Mesodermal cell (in vitro differentiated cells): Measurements from ENCODE around the gene GPANK1.

Experiments
- H3K27ac ChIP-seq: 2 replicates; pipeline ENCODE4 v1.7.0; 2013; ENCODE audit warnings: mild to moderate bottlenecking, low read depth, low read length, moderate library complexity; ENCODE audit not compliant: severe bottlenecking
- H3K36me3 ChIP-seq: 2 replicates; pipeline ENCODE4 v1.7.1; 2013; ENCODE audit warnings: mild to moderate bottlenecking, low read length, moderate library complexity; ENCODE audit not compliant: control insufficient read depth, insufficient read depth
- H3K4me1 ChIP-seq: one replicate; pipeline ENCODE4 v1.7.1; 2013; ENCODE audit warnings: mild to moderate bottlenecking, low read length; ENCODE audit not compliant: insufficient read depth, control insufficient read depth, poor library complexity, severe bottlenecking
- H3K4me3 ChIP-seq: 2 replicates; pipeline ENCODE4 v1.7.0; 2013; ENCODE audit warnings: low read length, control low read depth, mild to moderate bottlenecking; ENCODE audit not compliant: insufficient read depth, poor library complexity, severe bottlenecking; ENCODE audit errors: extremely low read depth
- H3K9me3 ChIP-seq: 2 replicates; pipeline ENCODE4 v1.7.1; 2013; ENCODE audit warnings: mild to moderate bottlenecking, low read length, moderate library complexity; ENCODE audit not compliant: control insufficient read depth
- WGBS, 2 experiments: methylation state at CpG; one replicate each; pipeline ENCODE4 v1.1.5; 2013; ENCODE audit warnings: missing lambda C conversion rate in 2 of 2; ENCODE audit not compliant: insufficient coverage in 2 of 2; 5-methylcytosine and 5-hydroxymethylcytosine counted together

The GPANK1 gene

DNA sequence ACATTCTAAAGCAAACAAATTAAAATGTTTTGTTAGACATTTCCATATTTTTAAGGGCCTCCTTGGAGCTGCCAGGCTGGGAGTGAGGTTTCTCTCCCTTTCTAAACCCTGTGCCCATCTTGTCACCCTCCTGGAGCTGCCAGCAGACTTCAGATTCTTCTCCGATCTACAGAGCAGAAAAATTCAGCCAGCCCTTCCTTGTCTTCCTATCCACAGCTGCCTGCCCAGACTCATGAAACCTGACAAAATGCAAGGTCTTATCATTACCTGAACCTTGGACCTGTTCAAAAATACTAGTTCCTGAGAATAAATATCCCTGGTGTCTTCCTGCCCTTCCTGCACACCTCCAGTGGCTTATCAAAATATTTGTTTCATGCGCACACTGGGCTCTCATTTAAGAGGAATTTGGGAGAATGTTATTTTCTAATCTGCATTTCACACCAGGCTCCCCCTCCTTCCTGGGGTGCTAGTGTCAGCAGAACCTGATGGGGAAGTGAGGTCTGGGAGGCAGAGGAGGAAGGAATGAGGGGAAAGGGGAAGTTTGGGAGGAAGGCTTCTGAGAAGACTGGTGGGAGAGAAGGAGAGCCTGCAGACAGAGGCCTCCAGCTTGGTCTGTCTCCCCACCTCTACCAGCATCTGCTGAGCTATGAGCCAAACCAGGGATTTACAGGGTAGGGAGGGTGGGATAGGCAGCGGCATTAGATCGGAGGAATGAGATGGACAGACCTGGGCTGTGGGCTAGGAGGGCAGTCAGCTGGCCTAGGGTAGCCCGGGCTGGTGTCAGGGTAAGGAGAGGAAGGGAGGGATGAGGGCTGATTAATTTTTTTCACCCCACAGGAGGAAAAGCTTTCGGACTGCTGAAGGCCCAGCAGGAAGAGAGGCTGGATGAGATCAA, 49.9 kb downstream of the GPANK1 start, which contains the start of gene AIF1:
TSS of gene AIF1 (plus strand) at position 551 of the 895 bp plus-strand sequence. CDS start at position 647, 96 bp downstream.
- no peak within 1 kb of the TSS for H3K4me3 ChIP-seq
- WGBS, 2 experiments, result 72 to 80% methylated on average over 1 to 2 of the region's 6 CpGs
- no peak within 1 kb of the TSS for H3K27ac ChIP-seq
- H3K36me3 ChIP-seq, result no peaks in the 10 kb centered on the region
- H3K4me1 ChIP-seq, result no peaks in the 10 kb centered on the region
- H3K9me3 ChIP-seq, result no peaks in the 10 kb centered on the region

DNA sequence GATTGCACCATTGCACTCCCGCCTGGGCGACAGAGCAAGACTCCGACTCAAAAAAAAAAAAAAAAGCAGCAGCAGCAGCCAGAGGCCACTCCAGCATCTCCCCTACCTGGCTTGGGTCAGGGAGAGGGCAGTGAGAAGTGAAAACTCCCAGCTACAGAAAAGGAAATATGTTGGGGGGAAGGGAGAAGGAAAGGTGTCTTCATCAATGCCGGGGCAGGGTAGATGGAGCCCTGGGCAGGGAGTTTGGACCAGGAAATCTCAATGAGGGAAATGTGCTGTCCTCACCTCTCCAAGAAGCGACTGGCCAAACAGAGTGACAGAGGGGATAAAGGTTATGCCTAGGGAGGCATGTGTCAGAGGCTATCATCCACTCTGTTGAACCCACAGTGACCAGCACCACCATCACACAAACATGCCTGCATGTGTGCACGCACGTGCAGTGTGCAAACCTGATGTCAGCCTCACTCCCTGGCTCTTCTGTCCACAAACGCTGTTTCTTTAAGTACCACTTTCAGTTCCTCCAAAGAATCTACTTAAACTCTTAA, 50.6 kb downstream of the GPANK1 start:
- WGBS, 2 experiments, result 97 to 100% methylated on average over 4 to 6 of the region's 8 CpGs
- no peaks in the 10 kb centered on the region for H3K36me3 ChIP-seq
- H3K9me3 ChIP-seq, result no peaks in the 10 kb centered on the region
- H3K4me3 ChIP-seq, result no peak overlapping the region
- H3K27ac ChIP-seq, result no peak overlapping the region
- no peaks in the 10 kb centered on the region for H3K4me1 ChIP-seq
